ENCODE results near the gene LRIG1.

- TF ChIP-seq CTCF (IDR thresholded peaks at IDR 0.05) (no peak), POLR2A (IDR thresholded peaks at IDR 0.05; ENCODE audit: low read depth) (no peak)
These were observed 104.6 kb downstream of the LRIG1 start for GRCh38 chr3:66396161-66396760.
